Measurements from ENCODE around the gene CGB1.
"Not testable (repeated sequence)": the region's sequence is repeated elsewhere in the genome, so short reads cannot be mapped to it uniquely, and the experiment has no call there.

The CGB1 gene

GRCh38 chr19:49042177-49042576 lies 5.5 kb upstream of the CGB1 start:
- no peak for TF ChIP-seq CTCF (IDR thresholded peaks at IDR 0.05; ENCODE audit: insufficient read depth, low read length, poor library complexity, severe bottlenecking)
- no peaks in the 10 kb centered on the region for H3K27me3 ChIP-seq (replicated peaks; ENCODE audit: control insufficient read depth, insufficient read depth, low read length)
- H3K36me3 ChIP-seq (ENCODE audit: control insufficient read depth, insufficient read depth, low read length), result no peaks in the 10 kb centered on the region
- no peak overlapping the region for H3K4me3 ChIP-seq (replicated peaks; ENCODE audit: low read depth, low read length)
- DNase-seq (ENCODE audit: extremely low read depth, insufficient read length), result no peak

- not testable (repeated sequence) for H3K27me3 ChIP-seq (replicated peaks; ENCODE audit: control insufficient read depth, insufficient read depth, low read length); H3K36me3 ChIP-seq (ENCODE audit: control insufficient read depth, insufficient read depth, low read length); DNase-seq (ENCODE audit: extremely low read depth, insufficient read length); H3K4me3 ChIP-seq (replicated peaks; ENCODE audit: low read depth, low read length)
Observed at GRCh38 chr19:49039736-49040135, 3.0 kb upstream of the CGB1 start.

- not testable (repeated sequence) for H3K27me3 ChIP-seq (replicated peaks; ENCODE audit: control insufficient read depth, insufficient read depth, low read length); H3K4me3 ChIP-seq (replicated peaks; ENCODE audit: low read depth, low read length); DNase-seq (ENCODE audit: extremely low read depth, insufficient read length)
Observed at GRCh38 chr19:49038557-49039276, 2.0 kb upstream of the CGB1 start.

GRCh38 chr19:49038111-49038510 lies 1.4 kb upstream of the CGB1 start:
- not testable (repeated sequence) for DNase-seq (ENCODE audit: extremely low read depth, insufficient read length); H3K36me3 ChIP-seq (ENCODE audit: control insufficient read depth, insufficient read depth, low read length); H3K4me3 ChIP-seq (replicated peaks; ENCODE audit: low read depth, low read length); H3K27me3 ChIP-seq (replicated peaks; ENCODE audit: control insufficient read depth, insufficient read depth, low read length)

More at GRCh38 chr19:49038557-49039276, 2.0 kb upstream of the CGB1 start:
- not testable (repeated sequence) for H3K36me3 ChIP-seq (ENCODE audit: control insufficient read depth, insufficient read depth, low read length)

GRCh38 chr19:49031642-49032301 lies 4.9 kb downstream of the CGB1 start, which contains the start of gene CGB2:
Gene CGB2, plus strand, starts transcription at chr19:49031890. Its CDS starts 206 bp downstream, at chr19:49032096.
- not testable (repeated sequence) for H3K36me3 ChIP-seq (ENCODE audit: control insufficient read depth, insufficient read depth, low read length); DNase-seq (ENCODE audit: extremely low read depth, insufficient read length); H3K4me3 ChIP-seq (replicated peaks; ENCODE audit: low read depth, low read length); H3K27me3 ChIP-seq (replicated peaks; ENCODE audit: control insufficient read depth, insufficient read depth, low read length)
- peak; percentile 36 for TF ChIP-seq CTCF (IDR thresholded peaks at IDR 0.05; ENCODE audit: insufficient read depth, low read length, poor library complexity, severe bottlenecking)

- not testable (repeated sequence) for H3K27me3 ChIP-seq (replicated peaks; ENCODE audit: control insufficient read depth, insufficient read depth, low read length); H3K36me3 ChIP-seq (ENCODE audit: control insufficient read depth, insufficient read depth, low read length); DNase-seq (ENCODE audit: extremely low read depth, insufficient read length); H3K4me3 ChIP-seq (replicated peaks; ENCODE audit: low read depth, low read length)
Observed at GRCh38 chr19:49030323-49030722, 6.4 kb downstream of the CGB1 start.

- H3K36me3 ChIP-seq (ENCODE audit: control insufficient read depth, insufficient read depth, low read length); H3K4me3 ChIP-seq (replicated peaks; ENCODE audit: low read depth, low read length); DNase-seq (ENCODE audit: extremely low read depth, insufficient read length); H3K27me3 ChIP-seq (replicated peaks; ENCODE audit: control insufficient read depth, insufficient read depth, low read length): not testable (repeated sequence)
Observed at GRCh38 chr19:49029749-49030148, 6.9 kb downstream of the CGB1 start.

GRCh38 chr19:49028686-49029085 lies 8.0 kb downstream of the CGB1 start:
- not testable (repeated sequence) for DNase-seq (ENCODE audit: extremely low read depth, insufficient read length); H3K36me3 ChIP-seq (ENCODE audit: control insufficient read depth, insufficient read depth, low read length); H3K27me3 ChIP-seq (replicated peaks; ENCODE audit: control insufficient read depth, insufficient read depth, low read length); H3K4me3 ChIP-seq (replicated peaks; ENCODE audit: low read depth, low read length)

GRCh38 chr19:49025599-49025998 lies 11.1 kb downstream of the CGB1 start:
- not testable (repeated sequence) for H3K4me3 ChIP-seq (replicated peaks; ENCODE audit: low read depth, low read length); H3K36me3 ChIP-seq (ENCODE audit: control insufficient read depth, insufficient read depth, low read length); DNase-seq (ENCODE audit: extremely low read depth, insufficient read length); H3K27me3 ChIP-seq (replicated peaks; ENCODE audit: control insufficient read depth, insufficient read depth, low read length)

- not testable (repeated sequence) for DNase-seq (ENCODE audit: extremely low read depth, insufficient read length); H3K36me3 ChIP-seq (ENCODE audit: control insufficient read depth, insufficient read depth, low read length)
Observed at GRCh38 chr19:49025088-49025487, 11.6 kb downstream of the CGB1 start.

GRCh38 chr19:49024233-49024632 lies 12.5 kb downstream of the CGB1 start, which contains the start of gene CGB3:
Gene CGB3, minus strand, starts transcription at chr19:49024333. Its CDS starts 362 bp downstream, at chr19:49023971.
- H3K36me3 ChIP-seq (ENCODE audit: control insufficient read depth, insufficient read depth, low read length); H3K27me3 ChIP-seq (replicated peaks; ENCODE audit: control insufficient read depth, insufficient read depth, low read length); H3K4me3 ChIP-seq (replicated peaks; ENCODE audit: low read depth, low read length); DNase-seq (ENCODE audit: extremely low read depth, insufficient read length): not testable (repeated sequence)

More at GRCh38 chr19:49025088-49025487, 11.6 kb downstream of the CGB1 start:
- not testable (repeated sequence) for H3K27me3 ChIP-seq (replicated peaks; ENCODE audit: control insufficient read depth, insufficient read depth, low read length); H3K4me3 ChIP-seq (replicated peaks; ENCODE audit: low read depth, low read length)
